ENCODE results near the gene RAPGEF6.

RAPGEF6 gene

GRCh38 chr5:131587541-131587940 is 47.5 kb downstream of the RAPGEF6 start:
- Histone ChIP-seq H3K4me3 (replicated peaks; ENCODE audit: low read depth, low read length) (no peak overlapping the region), H3K27me3 (replicated peaks; ENCODE audit: control insufficient read depth, insufficient read depth, low read length) (no peaks in the 10 kb centered on the region), H3K36me3 (ENCODE audit: control insufficient read depth, insufficient read depth, low read length) (no peaks in the 10 kb centered on the region)
- no peak for TF ChIP-seq CTCF (IDR thresholded peaks at IDR 0.05; ENCODE audit: insufficient read depth, low read length, poor library complexity, severe bottlenecking)
- DNase-seq (ENCODE audit: extremely low read depth, insufficient read length): no peak

GRCh38 chr5:131581702-131582101 is 53.3 kb downstream of the RAPGEF6 start:
- no peak for TF ChIP-seq CTCF (IDR thresholded peaks at IDR 0.05; ENCODE audit: insufficient read depth, low read length, poor library complexity, severe bottlenecking)
- no peak for DNase-seq (ENCODE audit: extremely low read depth, insufficient read length)
- Histone ChIP-seq H3K36me3 (ENCODE audit: control insufficient read depth, insufficient read depth, low read length) (no peaks in the 10 kb centered on the region; the same call in none of the 2 replicates), H3K27me3 (replicated peaks; ENCODE audit: control insufficient read depth, insufficient read depth, low read length) (no peaks in the 10 kb centered on the region), H3K4me3 (replicated peaks; ENCODE audit: low read depth, low read length) (no peak overlapping the region)

GRCh38 chr5:131579917-131580671 is 54.9 kb downstream of the RAPGEF6 start:
- no peak for DNase-seq (ENCODE audit: extremely low read depth, insufficient read length)
- H3K4me3 ChIP-seq (replicated peaks; ENCODE audit: low read depth, low read length): no peak overlapping the region
- no peaks in the 10 kb centered on the region for H3K27me3 ChIP-seq (replicated peaks; ENCODE audit: control insufficient read depth, insufficient read depth, low read length)
- H3K36me3 ChIP-seq (ENCODE audit: control insufficient read depth, insufficient read depth, low read length): no peaks in the 10 kb centered on the region; the same call in none of the 2 replicates
- TF ChIP-seq CTCF (IDR thresholded peaks at IDR 0.05; ENCODE audit: insufficient read depth, low read length, poor library complexity, severe bottlenecking): no peak

GRCh38 chr5:131575660-131576227 is 59.3 kb downstream of the RAPGEF6 start:
- no peak for DNase-seq (ENCODE audit: extremely low read depth, insufficient read length)
- no peak for TF ChIP-seq CTCF (IDR thresholded peaks at IDR 0.05; ENCODE audit: insufficient read depth, low read length, poor library complexity, severe bottlenecking)
- Histone ChIP-seq H3K36me3 (ENCODE audit: control insufficient read depth, insufficient read depth, low read length) (no peaks in the 10 kb centered on the region; the same call in none of the 2 replicates), H3K4me3 (replicated peaks; ENCODE audit: low read depth, low read length) (no peak overlapping the region), H3K27me3 (replicated peaks; ENCODE audit: control insufficient read depth, insufficient read depth, low read length) (no peaks in the 10 kb centered on the region)

- TF ChIP-seq CTCF (IDR thresholded peaks at IDR 0.05; ENCODE audit: insufficient read depth, low read length, poor library complexity, severe bottlenecking): no peak
- Histone ChIP-seq H3K27me3 (replicated peaks; ENCODE audit: control insufficient read depth, insufficient read depth, low read length) (no peaks in the 10 kb centered on the region), H3K4me3 (replicated peaks; ENCODE audit: low read depth, low read length) (no peak overlapping the region), H3K36me3 (ENCODE audit: control insufficient read depth, insufficient read depth, low read length) (no peaks in the 10 kb centered on the region)
- no peak for DNase-seq (ENCODE audit: extremely low read depth, insufficient read length)
Observed at GRCh38 chr5:131571669-131572168, 63.3 kb downstream of the RAPGEF6 start.
